HG03575 (cell line): ENCODE results near the gene CDH11.

Source experiments
- ATAC-seq: cut with Tn5 transposase; IDR thresholded peaks from one replicate; pipeline ENCODE4 v1.9.1; 2021; ENCODE audit not compliant: unreplicated experiment, insufficient number of reproducible peaks, low FRiP score; ENCODE audit errors: extremely low read depth

Gene CDH11

GRCh38 chr16:64951193-64951592 lies 170.7 kb downstream of the CDH11 start:
- ATAC-seq, result no peak

- no peak for ATAC-seq
These were observed 171.1 kb downstream of the CDH11 start for GRCh38 chr16:64950731-64951130.

GRCh38 chr16:64950262-64950661 lies 171.6 kb downstream of the CDH11 start:
- no peak for ATAC-seq

GRCh38 chr16:64948056-64948455 lies 173.8 kb downstream of the CDH11 start:
- ATAC-seq, result no peak

- no peak for ATAC-seq
These were observed 174.2 kb downstream of the CDH11 start for GRCh38 chr16:64947651-64948050.

- no peak for ATAC-seq
These were observed 188.0 kb downstream of the CDH11 start for GRCh38 chr16:64933885-64934284.

GRCh38 chr16:64926476-64926875 lies 195.4 kb downstream of the CDH11 start:
- ATAC-seq, result no peak

GRCh38 chr16:64925166-64925565 lies 196.7 kb downstream of the CDH11 start:
- no peak for ATAC-seq

GRCh38 chr16:64924086-64924485 lies 197.8 kb downstream of the CDH11 start:
- ATAC-seq, result no peak

GRCh38 chr16:64919929-64920607 lies 201.8 kb downstream of the CDH11 start:
- no peak for ATAC-seq

GRCh38 chr16:64919141-64919540 lies 202.7 kb downstream of the CDH11 start:
- no peak for ATAC-seq

- no peak for ATAC-seq
These were observed 205.8 kb downstream of the CDH11 start for GRCh38 chr16:64916051-64916450.

GRCh38 chr16:64910356-64910755 lies 211.5 kb downstream of the CDH11 start:
- ATAC-seq, result no peak

GRCh38 chr16:64907844-64908243 lies 214.0 kb downstream of the CDH11 start:
- no peak for ATAC-seq

- ATAC-seq, result no peak
These were observed 218.1 kb downstream of the CDH11 start for GRCh38 chr16:64903770-64904169.

GRCh38 chr16:64900517-64900916 lies 221.3 kb downstream of the CDH11 start:
- no peak for ATAC-seq

- no peak for ATAC-seq
These were observed 221.8 kb downstream of the CDH11 start for GRCh38 chr16:64900019-64900418.

GRCh38 chr16:64898159-64898558 lies 223.7 kb downstream of the CDH11 start:
- ATAC-seq, result no peak
